Stimulated activated naive CD8-positive, alpha-beta T cell treated with anti-CD3 and anti-CD28 coated beads, Interleukin-15, Interleukin-2, amounts not matched to agents 100 ng/mL and 50 ng/mL, for 24 hours (primary cell): Measurements from ENCODE around the gene GFER.

Source experiments
- H3K27ac Mint-ChIP-seq: one replicate; pipeline ENCODE4 v1.8.0; 2021; ENCODE audit warnings: mild to moderate bottlenecking, mixed read lengths
- H3K27me3 Mint-ChIP-seq: one replicate; pipeline ENCODE4 v1.8.0; 2021; ENCODE audit warnings: mixed read lengths
- H3K36me3 Mint-ChIP-seq: one replicate; pipeline ENCODE4 v1.8.0; 2021; ENCODE audit warnings: low read depth, mixed read lengths
- H3K4me1 Mint-ChIP-seq: one replicate; pipeline ENCODE4 v1.8.0; 2021; ENCODE audit warnings: low read depth, mixed read lengths
- H3K4me3 Mint-ChIP-seq: one replicate; pipeline ENCODE4 v1.8.0; 2021; ENCODE audit warnings: mild to moderate bottlenecking, mixed read lengths
- H3K9me3 Mint-ChIP-seq: one replicate; pipeline ENCODE4 v1.8.0; 2021; ENCODE audit warnings: mixed read lengths

Gene GFER

DNA sequence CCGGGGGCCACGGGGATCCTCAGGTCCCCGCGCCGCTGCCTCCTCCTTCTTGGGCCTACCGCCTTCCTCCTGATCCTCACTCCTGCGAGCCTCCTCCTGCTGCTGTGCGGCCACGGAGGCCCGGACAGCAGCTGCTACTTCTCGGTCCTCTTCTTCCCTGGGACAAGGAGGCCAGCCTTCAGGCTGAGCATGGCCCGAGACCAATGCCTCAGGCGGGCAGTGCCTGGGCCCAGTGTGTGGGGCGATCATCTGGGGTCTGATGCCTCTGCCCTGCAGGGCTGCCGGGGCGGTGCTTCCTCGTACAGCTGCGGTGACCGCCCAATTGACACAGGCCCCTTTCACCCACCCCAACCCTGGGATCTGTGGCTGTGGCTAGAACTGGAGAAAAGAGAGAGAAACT is 17.0 kb downstream of the GFER start:
- H3K36me3 Mint-ChIP-seq, result peaks cover 23% of the 10 kb centered on the region
- no peaks in the 10 kb centered on the region for H3K27me3 Mint-ChIP-seq
- H3K4me3 Mint-ChIP-seq, result no peak overlapping the region
- no peak overlapping the region for H3K27ac Mint-ChIP-seq
- H3K9me3 Mint-ChIP-seq, result no peaks in the 10 kb centered on the region
- peaks cover 21% of the 10 kb centered on the region for H3K4me1 Mint-ChIP-seq

DNA sequence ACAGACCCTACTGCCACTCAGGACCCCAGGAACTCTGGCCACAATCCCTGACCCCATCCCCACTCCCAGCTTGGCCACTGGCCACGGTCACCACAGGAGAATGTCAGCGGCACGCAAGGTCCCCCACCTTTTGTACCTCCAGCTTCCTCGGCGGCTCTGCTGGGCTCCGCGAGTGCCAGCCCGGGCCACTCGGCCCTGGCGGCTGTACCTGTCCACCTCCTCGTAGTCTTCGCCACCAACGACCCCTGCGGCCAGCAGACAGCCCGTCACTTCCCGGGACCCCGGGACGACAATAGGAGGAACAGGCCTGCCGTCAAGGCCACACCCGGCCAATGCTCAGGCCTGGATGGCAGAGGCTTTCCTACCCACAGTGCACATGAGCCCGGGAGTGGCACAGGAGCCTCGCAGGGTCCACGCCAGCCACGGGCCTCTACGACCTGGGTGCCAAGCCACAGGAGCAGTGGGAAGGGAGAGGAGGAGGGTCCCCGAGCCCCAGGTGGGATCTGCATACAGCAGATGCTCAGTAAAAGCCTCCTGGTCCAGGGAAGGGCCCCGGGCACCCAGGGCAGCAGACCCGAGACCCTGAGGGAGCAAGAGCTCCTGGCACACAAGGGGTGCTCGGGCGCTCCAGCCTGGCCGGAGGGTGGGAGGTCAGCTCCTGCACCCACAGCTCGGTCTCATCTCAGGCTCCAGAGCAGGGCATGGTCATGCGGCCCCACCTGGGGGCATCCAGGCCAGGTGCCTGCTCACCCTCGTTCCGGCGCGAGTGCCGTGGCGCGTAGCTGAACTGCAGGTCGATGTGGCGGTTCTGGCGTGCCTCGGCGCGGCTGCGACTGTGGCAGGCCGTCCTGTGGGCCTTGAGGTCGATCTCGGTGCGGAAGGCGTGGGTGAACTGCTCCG is 17.7 kb downstream of the GFER start:
- Mint-ChIP-seq H3K4me1 (peaks cover 23% of the 10 kb centered on the region), H3K9me3 (no peaks in the 10 kb centered on the region), H3K36me3 (peaks cover 24% of the 10 kb centered on the region), H3K27ac (no peak overlapping the region), H3K4me3 (no peak overlapping the region), H3K27me3 (no peaks in the 10 kb centered on the region)

DNA sequence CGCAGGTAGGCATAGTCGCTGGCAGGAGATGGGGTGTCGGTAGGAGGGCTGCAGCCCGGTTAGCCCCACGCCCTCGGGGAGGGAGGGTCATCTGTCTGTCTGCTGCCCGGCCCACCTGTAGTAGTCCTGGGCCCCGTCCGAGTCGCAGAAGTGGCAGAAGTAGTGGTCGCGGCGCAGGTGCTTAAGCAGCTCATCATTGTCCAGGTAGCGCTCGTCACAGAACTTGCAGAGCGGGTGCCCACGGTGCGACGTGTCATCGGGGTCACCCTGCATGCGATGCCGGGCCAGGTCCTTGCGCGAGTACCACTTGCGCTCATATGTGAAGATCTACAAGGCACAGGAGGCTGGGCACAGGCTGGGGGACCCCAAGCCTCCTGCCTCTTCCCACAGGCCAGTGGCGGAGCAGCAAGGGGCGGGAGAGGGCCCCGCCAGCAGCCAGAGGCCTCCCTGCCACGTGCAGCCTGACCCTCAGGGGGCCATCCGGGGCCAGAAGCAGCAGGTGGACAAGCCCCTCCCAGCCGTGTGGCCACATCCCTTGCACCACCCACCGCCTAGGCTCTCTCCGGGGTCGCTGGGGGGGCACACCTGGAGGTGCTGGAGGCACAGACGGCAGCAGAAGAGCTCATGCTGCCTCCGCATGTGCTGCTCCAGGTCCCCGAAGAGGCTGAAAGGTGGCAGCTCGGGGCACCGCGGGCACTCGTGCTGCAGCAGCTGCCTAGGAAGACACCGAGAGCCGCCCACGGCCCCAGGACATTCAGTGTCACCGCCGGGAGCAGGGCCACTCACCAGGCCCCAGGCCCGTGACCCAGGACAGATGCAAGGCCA is 18.6 kb downstream of the GFER start:
- no peak overlapping the region for H3K27ac Mint-ChIP-seq
- H3K4me3 Mint-ChIP-seq, result no peak overlapping the region
- peaks cover 27% of the 10 kb centered on the region for H3K4me1 Mint-ChIP-seq
- H3K9me3 Mint-ChIP-seq, result no peaks in the 10 kb centered on the region
- H3K36me3 Mint-ChIP-seq, result peaks cover 21% of the 10 kb centered on the region
- H3K27me3 Mint-ChIP-seq, result no peaks in the 10 kb centered on the region

DNA sequence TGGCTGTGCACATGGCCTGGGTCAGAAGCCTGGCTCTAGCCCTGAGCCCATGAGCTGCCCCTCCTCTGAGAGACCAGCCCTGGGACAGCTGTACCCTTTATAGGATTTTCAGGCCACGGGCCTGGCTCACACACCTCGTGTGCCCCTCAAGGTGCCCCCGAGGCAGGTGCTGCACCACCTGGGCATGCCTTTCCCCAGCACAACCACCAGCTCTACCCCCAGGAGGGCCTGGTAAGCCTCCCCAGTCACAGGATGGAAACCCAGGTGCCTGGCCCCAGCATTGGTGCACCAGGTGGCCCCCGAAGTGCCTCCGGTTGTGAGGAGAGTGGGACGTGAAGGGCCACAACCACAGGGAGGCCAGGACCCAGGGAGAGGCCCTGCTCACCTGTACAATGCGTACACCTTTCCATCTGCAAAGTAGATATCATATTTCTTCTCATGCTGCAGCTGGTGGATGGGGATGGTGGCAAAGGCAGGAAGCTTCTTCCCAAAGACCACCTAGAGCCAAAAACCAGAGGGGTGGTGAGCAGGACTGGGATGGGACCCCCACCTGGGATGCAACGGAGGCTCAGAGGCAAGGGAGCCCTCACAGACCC is 19.3 kb downstream of the GFER start:
- H3K4me1 Mint-ChIP-seq, result peaks cover 34% of the 10 kb centered on the region
- H3K4me3 Mint-ChIP-seq, result no peak overlapping the region
- H3K27ac Mint-ChIP-seq, result no peak overlapping the region
- H3K36me3 Mint-ChIP-seq, result peaks cover 23% of the 10 kb centered on the region
- no peaks in the 10 kb centered on the region for H3K27me3 Mint-ChIP-seq
- no peaks in the 10 kb centered on the region for H3K9me3 Mint-ChIP-seq

DNA sequence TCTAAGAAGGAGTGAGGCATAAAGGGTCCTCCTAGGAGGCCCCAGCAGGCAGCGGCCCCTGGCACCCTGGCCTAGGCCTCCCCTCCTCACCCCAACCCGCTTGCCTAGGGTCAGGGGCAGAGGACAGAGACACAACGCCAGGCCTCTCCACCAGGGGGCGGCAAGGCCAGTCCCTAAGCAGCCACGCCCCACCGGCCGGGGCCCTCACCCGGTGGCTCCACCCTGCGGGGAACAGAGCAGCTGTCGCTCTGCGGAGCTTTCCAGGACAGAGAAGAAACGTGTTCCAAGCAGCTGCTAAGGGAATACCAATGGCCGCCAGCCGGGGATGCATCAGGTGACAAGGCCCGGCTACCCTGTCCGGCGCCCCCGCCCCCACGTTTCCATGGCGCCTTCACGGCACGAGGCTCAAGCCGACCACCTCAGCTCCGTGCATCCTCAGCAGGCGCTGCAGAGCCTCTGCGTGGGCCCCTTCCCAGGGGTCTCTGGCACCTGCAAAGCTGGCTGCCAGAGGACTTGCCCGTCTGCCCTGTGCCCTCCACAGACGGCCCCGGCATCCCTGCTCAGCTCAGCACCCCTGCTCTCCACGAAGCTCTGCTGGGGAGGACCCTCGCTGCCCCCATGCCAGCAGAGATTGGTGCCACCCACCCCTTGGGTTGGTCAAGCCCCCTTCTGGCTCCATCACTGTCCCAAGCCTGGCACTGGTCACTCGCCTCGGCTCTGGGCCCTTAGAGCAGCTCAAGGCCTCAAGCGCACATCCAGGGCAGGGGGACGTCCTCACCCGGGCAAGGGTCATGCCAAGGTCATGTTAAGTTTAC is 20.0 kb downstream of the GFER start:
- H3K9me3 Mint-ChIP-seq, result no peaks in the 10 kb centered on the region
- peaks cover 28% of the 10 kb centered on the region for H3K36me3 Mint-ChIP-seq
- no peaks in the 10 kb centered on the region for H3K27me3 Mint-ChIP-seq
- H3K27ac Mint-ChIP-seq, result no peak overlapping the region
- H3K4me3 Mint-ChIP-seq, result no peak overlapping the region
- H3K4me1 Mint-ChIP-seq, result peaks cover 40% of the 10 kb centered on the region

DNA sequence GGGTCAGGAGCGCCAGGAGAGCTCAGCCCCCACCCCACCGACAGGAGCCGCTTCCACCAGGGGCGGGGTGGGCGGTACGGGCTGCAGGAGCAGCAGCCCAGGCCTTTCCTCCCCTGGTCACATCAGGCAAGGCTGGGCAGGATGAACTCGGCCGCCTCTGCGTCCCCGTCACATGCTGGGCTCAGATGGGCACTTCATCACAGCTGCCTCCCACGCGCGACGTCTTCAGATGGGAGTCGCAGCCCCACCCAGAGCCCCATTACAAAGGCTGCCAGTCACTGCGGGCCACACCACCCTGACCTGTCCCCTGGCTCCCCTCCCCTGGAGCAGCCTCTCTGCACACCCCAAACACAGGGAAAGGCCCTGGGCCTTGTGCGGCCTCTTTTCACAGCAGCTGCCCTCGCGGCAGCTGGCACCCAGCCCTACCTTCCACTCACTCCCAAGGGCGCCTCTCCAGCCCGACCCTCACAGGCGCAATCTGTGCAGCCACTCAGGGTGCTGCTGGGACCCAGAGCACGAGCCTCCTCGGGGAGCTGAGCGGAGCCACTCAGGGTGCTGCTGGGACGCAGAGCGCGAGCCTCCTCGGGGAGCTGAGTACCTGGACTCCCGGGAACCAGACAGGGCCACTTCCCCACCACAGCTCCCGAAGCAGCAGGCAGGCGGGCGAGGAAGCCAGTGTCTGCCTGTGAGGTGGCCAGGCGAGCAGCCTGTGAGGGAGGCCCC is 21.0 kb downstream of the GFER start:
- H3K36me3 Mint-ChIP-seq, result peaks cover 28% of the 10 kb centered on the region
- H3K27ac Mint-ChIP-seq, result no peak overlapping the region
- peaks cover 40% of the 10 kb centered on the region for H3K4me1 Mint-ChIP-seq
- H3K27me3 Mint-ChIP-seq, result no peaks in the 10 kb centered on the region
- H3K9me3 Mint-ChIP-seq, result no peaks in the 10 kb centered on the region
- H3K4me3 Mint-ChIP-seq, result no peak overlapping the region

DNA sequence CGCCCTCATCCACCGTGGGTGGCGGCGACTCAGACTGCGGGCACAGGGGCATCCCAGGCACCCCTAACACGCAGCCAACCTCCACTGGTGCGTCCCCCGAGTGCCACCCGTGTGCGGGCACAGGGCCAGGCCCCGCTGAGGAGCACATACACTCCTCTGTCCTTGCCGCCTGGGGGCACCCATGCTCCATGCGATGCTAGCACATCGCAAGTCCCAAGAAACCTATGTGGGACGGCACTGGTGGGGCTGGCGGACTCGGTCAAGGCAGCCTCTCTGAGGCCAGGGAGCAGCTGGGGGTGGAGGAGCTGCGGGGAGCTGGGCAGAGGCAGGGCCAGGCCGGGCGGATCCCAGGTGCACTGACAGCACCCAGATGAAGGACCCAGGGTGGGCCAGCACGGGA is 21.7 kb downstream of the GFER start:
- Mint-ChIP-seq H3K9me3 (no peaks in the 10 kb centered on the region), H3K4me1 (peaks cover 45% of the 10 kb centered on the region), H3K27ac (no peak overlapping the region), H3K36me3 (peaks cover 28% of the 10 kb centered on the region), H3K27me3 (no peaks in the 10 kb centered on the region), H3K4me3 (peak overlapping the region; percentile 54)

DNA sequence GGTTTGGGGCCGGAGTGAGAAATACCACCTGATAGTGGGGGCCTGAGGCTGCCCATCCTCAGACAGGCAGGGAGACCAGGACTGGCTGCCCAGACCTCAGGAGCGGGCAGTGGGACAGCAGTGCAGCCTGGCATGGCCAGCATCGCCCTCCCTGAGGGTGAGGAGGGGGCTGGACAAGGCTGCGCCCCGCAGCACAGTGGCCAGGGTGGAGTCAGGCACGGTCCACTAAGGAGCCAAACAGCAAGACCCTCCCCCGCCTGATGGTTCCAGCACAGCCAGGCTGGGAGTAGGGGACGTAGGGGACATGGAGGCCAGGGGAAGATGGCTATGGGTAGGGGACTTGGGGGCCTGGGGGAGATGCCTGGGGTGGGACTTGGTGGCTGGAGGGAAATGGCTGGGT is 22.3 kb downstream of the GFER start:
- Mint-ChIP-seq H3K9me3 (no peaks in the 10 kb centered on the region), H3K4me1 (peaks cover 46% of the 10 kb centered on the region), H3K27me3 (no peaks in the 10 kb centered on the region), H3K27ac (peak overlapping the region; percentile 61), H3K4me3 (peak overlapping the region; percentile 54), H3K36me3 (peaks cover 24% of the 10 kb centered on the region)

DNA sequence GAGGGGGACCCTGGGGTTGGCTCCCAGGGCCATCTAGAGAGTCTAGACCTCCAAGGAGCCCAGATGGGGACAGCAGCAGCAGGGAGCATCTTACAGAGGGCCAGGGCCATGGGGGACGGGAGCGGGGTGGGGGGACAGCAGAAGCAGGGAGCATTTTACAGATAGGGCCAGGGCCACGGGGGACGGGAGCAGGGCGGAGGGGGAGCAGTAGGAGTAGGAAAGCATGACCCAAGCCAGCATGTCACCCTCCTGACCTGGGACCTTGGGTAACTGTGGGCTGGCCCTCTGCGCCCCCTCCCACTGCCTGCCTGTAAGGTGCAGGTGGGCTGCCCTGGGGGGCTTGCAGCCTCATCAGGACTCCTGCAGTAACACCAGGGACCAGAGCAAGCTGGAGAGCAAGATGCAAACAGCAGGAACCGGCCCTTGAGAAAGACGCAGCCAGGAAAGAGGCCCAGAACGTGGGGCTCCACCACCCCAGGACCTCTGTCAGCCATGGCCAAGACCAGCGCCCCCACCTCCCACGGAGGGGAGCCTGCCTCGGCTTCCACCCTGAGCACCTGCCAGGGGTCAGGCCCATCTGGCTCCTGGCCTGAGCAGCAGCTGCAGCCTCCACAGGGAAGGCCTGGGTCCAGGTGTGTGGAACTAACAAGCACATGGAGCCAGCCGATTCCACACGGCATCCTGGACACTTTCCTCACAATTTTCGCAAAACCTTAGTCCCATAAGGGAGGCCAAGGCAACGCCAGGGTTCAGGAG is 23.3 kb downstream of the GFER start:
- H3K9me3 Mint-ChIP-seq, result no peaks in the 10 kb centered on the region
- no peaks in the 10 kb centered on the region for H3K27me3 Mint-ChIP-seq
- peak overlapping the region; percentile 96 for H3K27ac Mint-ChIP-seq
- peaks cover 46% of the 10 kb centered on the region for H3K4me1 Mint-ChIP-seq
- peaks cover 22% of the 10 kb centered on the region for H3K36me3 Mint-ChIP-seq
- H3K4me3 Mint-ChIP-seq, result peak overlapping the region; percentile 98

DNA sequence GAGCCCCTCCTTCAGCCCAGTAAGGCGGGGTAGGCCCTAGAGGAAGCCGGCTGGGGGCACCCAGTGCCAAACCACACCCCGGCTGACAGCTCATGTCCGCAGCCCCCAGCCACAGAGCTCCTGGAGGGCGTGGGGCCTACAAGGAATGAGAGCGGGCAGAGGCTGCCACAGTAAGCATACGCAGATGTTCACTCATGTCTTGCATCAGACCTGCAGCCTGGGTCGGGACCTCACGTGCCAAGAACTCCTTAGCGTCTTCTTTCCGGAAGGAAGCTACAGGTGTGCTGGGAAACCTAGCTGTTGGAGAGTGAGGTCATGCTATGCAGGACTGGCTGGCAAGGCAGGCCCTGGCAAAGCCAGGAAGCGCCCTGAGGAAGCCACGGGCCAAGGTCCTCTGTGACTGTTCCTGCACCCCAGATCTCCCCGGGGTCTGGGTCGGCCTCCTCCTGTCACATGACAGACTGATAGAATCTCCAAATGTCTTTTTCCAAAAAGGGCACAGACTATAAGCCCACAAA is 24.1 kb downstream of the GFER start:
- peaks cover 46% of the 10 kb centered on the region for H3K4me1 Mint-ChIP-seq
- peak overlapping the region; percentile 98 for H3K4me3 Mint-ChIP-seq
- H3K27ac Mint-ChIP-seq, result peak overlapping the region; percentile 96
- no peaks in the 10 kb centered on the region for H3K9me3 Mint-ChIP-seq
- H3K36me3 Mint-ChIP-seq, result peaks cover 19% of the 10 kb centered on the region
- H3K27me3 Mint-ChIP-seq, result no peaks in the 10 kb centered on the region

DNA sequence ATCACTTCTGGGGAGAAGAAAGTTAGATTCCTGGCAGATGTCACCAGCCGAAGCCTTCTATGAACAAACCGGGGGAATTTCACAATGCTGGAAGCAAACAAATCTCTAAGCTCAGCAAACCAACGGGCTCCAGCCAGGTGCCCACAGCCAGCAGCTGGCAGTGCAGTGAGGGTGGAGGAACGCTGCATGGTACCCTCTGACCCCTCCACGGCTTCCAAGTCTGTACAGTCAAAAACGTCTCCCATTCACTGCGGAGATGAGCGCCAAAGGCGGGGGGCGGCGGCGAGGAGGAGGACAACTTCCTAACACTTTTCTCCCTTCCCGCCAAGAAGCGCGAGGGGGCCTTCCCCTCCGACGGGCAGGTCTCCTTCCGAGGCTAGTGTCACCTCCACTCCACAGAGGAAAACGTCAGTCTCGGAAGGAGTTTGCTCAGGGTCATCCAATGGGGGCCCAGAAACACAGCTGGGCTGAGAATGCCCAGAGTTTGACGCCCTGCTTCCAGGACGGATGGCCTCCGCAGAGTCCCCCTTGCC is 24.7 kb downstream of the GFER start:
- Mint-ChIP-seq H3K27me3 (no peaks in the 10 kb centered on the region), H3K4me1 (peaks cover 46% of the 10 kb centered on the region)

DNA sequence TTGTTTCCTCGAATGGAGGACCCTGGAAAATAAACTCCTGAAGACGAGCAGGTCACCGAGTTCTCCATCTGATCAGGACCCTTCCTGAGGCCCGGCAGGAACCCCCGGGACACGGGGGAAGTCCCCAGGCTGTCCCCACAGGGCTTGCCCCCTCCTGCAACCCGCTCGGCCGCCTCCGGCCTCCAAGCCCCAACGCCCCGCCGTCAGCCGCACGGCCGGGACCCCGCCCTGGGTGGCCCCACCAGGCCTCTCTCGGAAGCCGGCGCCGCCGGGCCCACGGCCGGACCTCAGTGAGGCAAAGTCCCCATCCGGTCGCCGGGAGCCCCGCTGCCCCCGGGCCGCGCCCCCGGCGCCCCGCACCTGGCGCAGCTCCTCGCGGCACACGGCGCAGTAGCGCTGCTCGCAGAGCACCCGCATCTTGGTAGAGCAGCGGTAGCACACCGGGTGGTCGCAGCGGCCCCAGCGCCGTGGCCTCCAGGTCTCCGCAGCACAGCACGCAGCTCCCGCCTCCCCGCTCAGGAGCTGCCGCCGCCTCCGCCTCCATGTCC is 25.2 kb downstream of the GFER start:
- Mint-ChIP-seq H3K27me3 (no peaks in the 10 kb centered on the region), H3K27ac (peak overlapping the region; percentile 96), H3K4me1 (peaks cover 46% of the 10 kb centered on the region), H3K36me3 (peaks cover 19% of the 10 kb centered on the region), H3K4me3 (peak overlapping the region; percentile 98), H3K9me3 (no peaks in the 10 kb centered on the region)

More for the DNA sequence above, 24.7 kb downstream of the GFER start:
- peak overlapping the region; percentile 98 for H3K4me3 Mint-ChIP-seq
- no peaks in the 10 kb centered on the region for H3K9me3 Mint-ChIP-seq
- H3K36me3 Mint-ChIP-seq, result peaks cover 19% of the 10 kb centered on the region
- H3K27ac Mint-ChIP-seq, result peak overlapping the region; percentile 96
